CD4-positive, CD25-positive, alpha-beta regulatory T cell (primary cell): ENCODE results near the gene SRP54. TPM values are rescaled to one million over a fixed set of nuclear protein-coding genes. Genes with fewer than 3 reads are reported as not detected.
"Not testable (repeated sequence)": the region's sequence is repeated elsewhere in the genome, so short reads cannot be mapped to it uniquely, and the experiment has no call there.

Experiments used
- ATAC-seq, 2 donors: fragments of 150-1000 bp; cut with Tn5 transposase; one replicate each; pipeline ENCODE4 v1.10.0; 2021; ENCODE audit warnings: low read depth in 2 of 2, moderate number of reproducible peaks in 2 of 2, moderate library complexity in 1 of 2
- DNase-seq, 3 donors: peaks; one replicate each; pipeline versions ENCODE4 v3.0.0 to v3.0.0-alpha.2; 2012 to 2022; ENCODE audit warnings: mixed read lengths in 1 of 3
- H3K27ac ChIP-seq: one replicate; pipeline ENCODE4 v1.7.0; 2013; ENCODE audit warnings: mild to moderate bottlenecking, low read length; ENCODE audit not compliant: insufficient read depth, poor library complexity, severe bottlenecking
- H3K27me3 ChIP-seq: one replicate; pipeline ENCODE4 v1.7.0; 2013; ENCODE audit warnings: low read length; ENCODE audit not compliant: control insufficient read depth, insufficient read depth
- H3K36me3 ChIP-seq: one replicate; pipeline ENCODE4 v1.7.0; 2013; ENCODE audit warnings: mild to moderate bottlenecking, low read length, moderate library complexity; ENCODE audit not compliant: control insufficient read depth, insufficient read depth
- H3K4me1 ChIP-seq: 2 replicates; pipeline ENCODE4 v1.7.0; 2013; ENCODE audit warnings: mild to moderate bottlenecking, low read length; ENCODE audit not compliant: insufficient read depth, control insufficient read depth, poor library complexity, severe bottlenecking
- H3K4me3 ChIP-seq: one replicate; pipeline ENCODE4 v1.7.0; 2013; ENCODE audit warnings: low read depth, mild to moderate bottlenecking, low read length, moderate library complexity
- H3K9me3 ChIP-seq, 2 experiments: 1 replicate in 1 of 2; 2 replicates in 1 of 2; pipeline ENCODE4 v1.7.0; 2013; ENCODE audit warnings: low read length in 2 of 2, mild to moderate bottlenecking in 1 of 2, moderate library complexity in 1 of 2; ENCODE audit not compliant: control insufficient read depth in 2 of 2
- H3K27ac Mint-ChIP-seq, 3 donors: one replicate each; pipeline ENCODE4 v1.8.0; 2020 to 2022; ENCODE audit warnings: mild to moderate bottlenecking in 3 of 3, mixed read lengths in 3 of 3, moderate library complexity in 2 of 3
- H3K27me3 Mint-ChIP-seq: one replicate; pipeline ENCODE4 v1.8.0; 2022; ENCODE audit warnings: mild to moderate bottlenecking, mixed read lengths
- H3K36me3 Mint-ChIP-seq: one replicate; pipeline ENCODE4 v1.8.0; 2020; ENCODE audit warnings: mixed read lengths
- H3K4me1 Mint-ChIP-seq, 4 donors: one replicate each; pipeline ENCODE4 v1.8.0; 2020 to 2022; ENCODE audit warnings: mixed read lengths in 4 of 4, mild to moderate bottlenecking in 1 of 4
- H3K4me3 Mint-ChIP-seq, 4 donors: one replicate each; pipeline ENCODE4 v1.8.0; 2020 to 2022; ENCODE audit warnings: mild to moderate bottlenecking in 4 of 4, mixed read lengths in 4 of 4, moderate library complexity in 3 of 4
- H3K9me3 Mint-ChIP-seq, 7 donors: one replicate each; pipeline ENCODE4 v1.8.0; 2020 to 2022; ENCODE audit warnings: mixed read lengths in 7 of 7, mild to moderate bottlenecking in 3 of 7, moderate library complexity in 2 of 7
- polyA plus RNA-seq, 4 donors: library from polyadenylated mRNA; unstranded; fragments of 300-500 nt; fragmentation: Illumina TruSeq; gene quantifications; one replicate each; pipeline ENCODE4 v1.2.3, GENCODE V29; 2021
- total RNA-seq: library from RNA; stranded (reverse); gene quantifications from one replicate; pipeline ENCODE4 v1.2.3, GENCODE V29; 2022

SRP54 gene
- total and polyA plus RNA-seq, 5 donors from 2014 or later = 32.9 to 46.1 (median 43.7) TPM

DNA sequence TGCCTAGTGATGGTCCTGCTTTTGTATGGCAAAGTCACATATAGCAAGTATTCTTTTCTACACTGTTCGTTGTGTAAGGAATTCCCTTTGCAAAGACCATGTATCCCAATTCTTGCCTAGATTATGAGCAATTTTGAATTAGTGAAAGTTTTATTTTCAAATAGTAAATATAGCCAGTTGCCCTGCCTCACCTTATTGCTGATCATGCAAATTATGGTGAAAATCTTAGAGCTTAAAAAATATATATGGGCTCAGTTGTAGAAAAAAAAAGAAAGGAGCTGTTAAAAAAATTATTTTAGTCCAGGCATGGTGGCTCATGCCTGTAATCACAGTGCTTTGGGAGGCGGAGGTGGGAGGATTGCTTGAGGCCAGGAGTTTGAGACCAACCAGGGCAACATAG lies 18.8 kb downstream of the SRP54 start:
- H3K36me3 ChIP-seq = peaks cover 31% of the 10 kb centered on the region
- H3K4me3 ChIP-seq = no peak overlapping the region
- Mint-ChIP-seq H3K27ac (no peak overlapping the region), H3K4me1 (peaks cover 0 to 5% (median 2%) of the 10 kb centered on the region in 4 donors), H3K4me3 (no peak overlapping the region), H3K36me3 (peaks cover 24% of the 10 kb centered on the region), H3K27me3 (no peaks in the 10 kb centered on the region), H3K9me3 (no peaks in the 10 kb centered on the region)
- no peak overlapping the region for H3K27ac ChIP-seq
- H3K27me3 ChIP-seq = no peaks in the 10 kb centered on the region
- DNase-seq (no peak), ATAC-seq (no peak)
- H3K4me1 ChIP-seq = no peaks in the 10 kb centered on the region
- H3K9me3 ChIP-seq = no peaks in the 10 kb centered on the region

DNA sequence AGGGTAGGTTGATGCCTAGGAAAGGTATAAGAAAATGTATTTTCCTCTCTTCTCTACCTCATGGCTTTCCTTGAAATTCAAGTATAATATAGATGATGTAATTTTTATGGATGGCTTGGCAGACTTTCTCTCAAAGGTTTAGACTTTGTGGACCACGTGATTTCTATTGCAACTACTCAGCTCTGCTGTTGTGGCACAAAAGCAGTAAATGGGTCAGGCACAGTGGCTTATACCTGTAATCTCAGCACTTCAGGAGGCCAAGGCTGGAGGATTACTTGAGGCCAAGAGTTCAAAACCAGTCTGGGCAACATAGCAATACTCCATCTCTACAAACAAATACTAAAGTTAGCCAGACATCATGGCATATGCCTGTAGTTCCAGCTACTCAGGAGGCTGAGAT lies 22.0 kb downstream of the SRP54 start:
- Mint-ChIP-seq H3K27me3 (no peaks in the 10 kb centered on the region), H3K4me3 (no peak overlapping the region), H3K9me3 (no peaks in the 10 kb centered on the region), H3K36me3 (peaks cover 21% of the 10 kb centered on the region), H3K27ac (no peak overlapping the region), H3K4me1 (peaks cover 0 to 2% (median 0%) of the 10 kb centered on the region in 4 donors)
- H3K27me3 ChIP-seq = no peaks in the 10 kb centered on the region
- no peaks in the 10 kb centered on the region for H3K9me3 ChIP-seq
- H3K4me1 ChIP-seq = no peaks in the 10 kb centered on the region
- H3K27ac ChIP-seq = no peak overlapping the region
- DNase-seq = no peak
- no peak overlapping the region for H3K4me3 ChIP-seq
- H3K36me3 ChIP-seq = peaks cover 36% of the 10 kb centered on the region
- no peak for ATAC-seq

DNA sequence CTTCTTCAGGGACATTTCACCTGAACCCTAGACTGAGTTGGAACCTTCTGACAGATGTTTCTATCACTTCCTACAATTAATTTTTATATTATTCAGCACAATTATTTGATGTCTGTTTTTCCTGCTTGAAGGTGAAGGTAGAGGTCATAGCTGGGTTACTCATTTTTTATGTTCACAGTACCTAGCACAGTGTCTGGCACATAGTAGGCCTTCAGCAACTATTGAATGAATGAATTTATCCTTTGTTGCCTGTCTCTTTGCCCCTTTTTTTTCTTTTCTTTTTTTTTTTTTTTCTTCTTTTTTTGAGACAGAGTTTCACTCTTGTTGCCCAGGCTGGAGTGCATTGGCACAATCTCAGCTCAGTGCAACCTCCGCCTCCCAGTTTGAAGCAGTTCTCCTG lies 33.8 kb downstream of the SRP54 start:
- peaks cover 80% of the 10 kb centered on the region for H3K36me3 ChIP-seq
- no peak overlapping the region for H3K4me3 Mint-ChIP-seq
- peaks cover 56% of the 10 kb centered on the region for H3K36me3 Mint-ChIP-seq
- H3K9me3 Mint-ChIP-seq = peaks cover 0 to 1% (median 0%) of the 10 kb centered on the region in 7 donors
- H3K4me1 ChIP-seq = no peaks in the 10 kb centered on the region
- H3K27me3 Mint-ChIP-seq = no peaks in the 10 kb centered on the region
- no peaks in the 10 kb centered on the region for H3K9me3 ChIP-seq
- no peak overlapping the region for H3K27ac ChIP-seq
- H3K27ac Mint-ChIP-seq = no peak overlapping the region
- DNase-seq = no peak
- H3K4me3 ChIP-seq = no peak overlapping the region
- H3K4me1 Mint-ChIP-seq = peaks cover 3 to 19% (median 13%) of the 10 kb centered on the region in 4 donors
- ATAC-seq = no peak
- no peaks in the 10 kb centered on the region for H3K27me3 ChIP-seq

DNA sequence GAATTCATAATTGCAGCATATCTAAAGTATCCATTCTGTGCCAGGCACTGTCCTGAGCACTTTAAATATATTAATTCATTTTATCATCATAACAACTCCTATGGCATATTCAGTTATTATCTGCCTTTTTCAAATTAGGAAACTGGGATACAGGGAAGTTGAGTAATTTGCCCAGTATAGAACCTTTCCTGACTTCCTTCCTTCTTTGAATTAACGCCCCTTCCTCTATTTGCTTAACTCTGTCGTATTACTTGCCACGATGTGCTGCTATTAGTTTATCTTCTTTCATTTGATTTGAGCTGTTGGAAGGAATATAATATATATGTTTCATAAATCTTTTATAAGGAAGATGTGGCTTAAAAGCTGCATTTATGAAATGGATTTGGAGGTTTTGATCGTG lies 37.9 kb downstream of the SRP54 start:
- no peak for ATAC-seq
- H3K27ac Mint-ChIP-seq = peak overlapping the region in 1 of 3 donors; percentile 57
- peaks cover 0 to 23% (median 5%) of the 10 kb centered on the region in 4 donors for H3K4me1 Mint-ChIP-seq
- Histone ChIP-seq H3K27ac (no peak overlapping the region), H3K36me3 (peaks cover 80% of the 10 kb centered on the region), H3K9me3 (no peaks in the 10 kb centered on the region), H3K27me3 (no peaks in the 10 kb centered on the region), H3K4me1 (no peaks in the 10 kb centered on the region), H3K4me3 (no peak overlapping the region)
- H3K27me3 Mint-ChIP-seq = no peaks in the 10 kb centered on the region
- peaks cover 57% of the 10 kb centered on the region for H3K36me3 Mint-ChIP-seq
- no peak overlapping the region for H3K4me3 Mint-ChIP-seq
- no peak for DNase-seq
- H3K9me3 Mint-ChIP-seq = peaks cover 0 to 1% (median 0%) of the 10 kb centered on the region in 7 donors

DNA sequence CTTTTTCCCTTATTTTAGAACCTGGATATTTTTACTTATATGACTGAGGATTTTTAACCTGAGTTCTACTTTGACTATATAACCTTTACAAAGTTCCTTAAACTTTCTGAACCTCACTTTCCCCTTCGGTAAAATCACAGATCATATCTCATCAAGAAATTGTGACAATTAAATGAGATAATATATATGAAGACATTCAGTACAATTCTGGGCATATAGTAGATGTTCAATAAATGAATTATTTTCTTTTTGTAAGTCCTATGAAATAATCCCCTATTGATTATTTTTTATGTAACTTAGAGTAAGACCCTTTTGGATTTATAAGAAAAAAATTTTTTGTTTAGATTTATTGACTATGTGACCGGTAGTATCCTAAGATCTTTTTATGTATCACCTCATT lies 45.6 kb downstream of the SRP54 start:
- Mint-ChIP-seq H3K27me3 (no peaks in the 10 kb centered on the region), H3K4me3 (no peak overlapping the region), H3K27ac (no peak overlapping the region), H3K9me3 (peaks cover 0 to 5% (median 0%) of the 10 kb centered on the region in 7 donors), H3K4me1 (no peaks in the 10 kb centered on the region), H3K36me3 (peaks cover 39% of the 10 kb centered on the region)
- Histone ChIP-seq H3K27ac (no peak overlapping the region), H3K27me3 (no peaks in the 10 kb centered on the region), H3K36me3 (peaks cover 67% of the 10 kb centered on the region), H3K4me3 (no peak overlapping the region), H3K9me3 (peaks cover 0 to 3% of the 10 kb centered on the region in 2 experiments), H3K4me1 (no peaks in the 10 kb centered on the region)
- no peak for DNase-seq
- no peak for ATAC-seq

DNA sequence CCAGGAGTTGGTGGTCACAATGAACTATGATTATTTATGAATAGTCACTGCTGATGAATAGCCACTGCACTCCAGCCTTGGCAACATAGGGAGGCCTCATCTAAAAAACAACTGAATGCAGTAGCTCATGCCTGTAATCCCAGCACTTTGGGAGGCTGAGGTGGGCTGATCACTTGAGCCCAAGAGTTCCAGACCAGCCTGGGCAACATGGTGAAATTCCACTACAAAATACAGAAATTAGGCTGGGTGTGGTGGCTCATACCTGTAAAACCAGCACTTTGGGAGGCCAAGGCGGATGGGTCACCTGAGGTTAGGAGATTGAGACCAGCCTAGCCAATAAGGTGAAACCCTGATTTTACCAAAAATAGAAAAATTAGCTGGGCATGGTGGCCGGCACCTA lies 49.8 kb downstream of the SRP54 start:
- Mint-ChIP-seq H3K27me3 (no peaks in the 10 kb centered on the region), H3K4me1 (no peaks in the 10 kb centered on the region), H3K36me3 (peaks cover 30% of the 10 kb centered on the region), H3K27ac (no peak overlapping the region), H3K9me3 (peaks cover 0 to 22% (median 5%) of the 10 kb centered on the region in 7 donors), H3K4me3 (no peak overlapping the region)
- Histone ChIP-seq H3K4me1 (no peaks in the 10 kb centered on the region), H3K36me3 (peaks cover 51% of the 10 kb centered on the region), H3K27ac (no peak overlapping the region), H3K27me3 (no peaks in the 10 kb centered on the region), H3K9me3 (peaks cover 3 to 8% of the 10 kb centered on the region in 2 experiments), H3K4me3 (no peak overlapping the region)
- DNase-seq = no peak
- ATAC-seq = no peak

DNA sequence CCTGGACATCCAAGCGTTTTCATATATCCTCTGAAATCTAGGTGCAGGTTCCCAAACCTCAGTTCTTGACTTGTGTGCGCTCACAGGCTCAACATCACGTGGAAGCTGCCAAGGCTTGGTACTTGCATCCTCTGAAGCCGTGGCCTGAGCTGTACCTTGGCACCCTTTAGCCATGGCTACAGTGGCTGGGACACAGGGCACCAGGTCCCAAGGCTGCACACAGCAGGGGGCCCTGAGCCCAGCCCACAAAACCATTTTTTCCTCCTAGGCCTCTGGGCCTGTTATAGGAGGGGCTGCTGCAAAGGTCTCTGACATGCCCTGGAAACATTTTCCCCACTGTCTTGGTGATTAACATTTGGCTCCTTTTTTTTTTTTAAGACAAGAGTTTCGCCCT lies 51.6 kb downstream of the SRP54 start:
- Histone ChIP-seq H3K27me3 (no peaks in the 10 kb centered on the region), H3K4me1 (no peaks in the 10 kb centered on the region), H3K36me3 (peaks cover 33% of the 10 kb centered on the region), H3K27ac (no peak overlapping the region), H3K9me3 (peaks cover 3 to 8% of the 10 kb centered on the region in 2 experiments), H3K4me3 (no peak overlapping the region)
- H3K27me3 Mint-ChIP-seq = no peaks in the 10 kb centered on the region
- peaks cover 0 to 22% (median 5%) of the 10 kb centered on the region in 7 donors for H3K9me3 Mint-ChIP-seq
- no peak overlapping the region for H3K27ac Mint-ChIP-seq
- H3K36me3 Mint-ChIP-seq = peaks cover 17% of the 10 kb centered on the region
- no peak for ATAC-seq
- H3K4me1 Mint-ChIP-seq = no peaks in the 10 kb centered on the region
- H3K4me3 Mint-ChIP-seq = no peak overlapping the region
- no peak for DNase-seq

DNA sequence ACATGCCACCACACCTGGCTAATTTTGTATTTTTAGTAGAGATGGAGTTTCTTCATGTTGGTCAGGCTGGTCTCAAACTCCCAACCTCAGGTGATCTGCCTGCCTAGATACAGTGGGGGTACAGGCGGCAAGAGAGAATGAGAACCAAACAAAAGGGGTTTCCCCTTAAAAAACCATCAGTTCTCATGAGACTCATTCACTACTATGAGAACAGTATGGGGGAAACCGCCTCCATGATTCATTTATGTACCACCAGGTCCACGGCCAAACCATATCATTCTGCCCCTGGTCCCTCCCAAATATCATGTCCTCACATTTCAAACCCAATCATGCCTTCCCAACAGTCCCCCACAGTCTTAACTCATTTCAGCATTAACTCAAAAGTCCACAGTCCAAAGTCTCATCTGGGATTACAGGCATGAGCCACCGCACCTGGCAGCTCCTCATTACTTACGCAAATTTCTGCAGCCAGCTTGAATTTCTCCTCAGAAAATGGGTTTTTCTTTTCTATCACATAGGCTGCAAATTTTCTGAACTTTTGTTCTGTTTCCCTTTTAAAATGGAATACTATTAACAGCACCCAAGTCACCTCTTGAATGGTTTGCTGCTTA lies 52.3 kb downstream of the SRP54 start:
- H3K27me3 Mint-ChIP-seq, H3K27me3 ChIP-seq, DNase-seq, H3K4me1 ChIP-seq, H3K4me3 Mint-ChIP-seq, H3K4me1 Mint-ChIP-seq, H3K4me3 ChIP-seq, H3K27ac ChIP-seq, H3K27ac Mint-ChIP-seq, ATAC-seq, H3K9me3 ChIP-seq: not testable (repeated sequence)
- peaks cover 0 to 22% (median 5%) of the 10 kb centered on the region in 7 donors for H3K9me3 Mint-ChIP-seq
- peaks cover 30% of the 10 kb centered on the region for H3K36me3 ChIP-seq
- peaks cover 16% of the 10 kb centered on the region for H3K36me3 Mint-ChIP-seq
